ENCODE data around the gene INTS6. TPM values are rescaled to one million over a fixed set of nuclear protein-coding genes. Genes with fewer than 3 reads are reported as not detected.
"Not testable (repeated sequence)": the region's sequence is repeated elsewhere in the genome, so short reads cannot be mapped to it uniquely, and the experiment has no call there.

INTS6 gene
- total RNA-seq, 3 donors from 2014 or later, result 44.7 to 61.0 (median 54.0) TPM

- DNase-seq (no peak), ATAC-seq (no peak)
- Mint-ChIP-seq H3K27me3 (ENCODE audit: low read depth) (no peaks in the 10 kb centered on the region), H3K4me3 (no peak overlapping the region), H3K36me3 (ENCODE audit: insufficient read depth) (peaks cover 2% of the 10 kb centered on the region), H3K4me1 (ENCODE audit: low read depth) (peaks cover 8% of the 10 kb centered on the region), H3K9me3 (no peaks in the 10 kb centered on the region)
Observed at GRCh38 chr13:51440381-51440780, 12.5 kb downstream of the INTS6 start.

GRCh38 chr13:51437550-51438127, 15.2 kb downstream of the INTS6 start:
- ATAC-seq, result no peak
- Mint-ChIP-seq H3K27me3 (ENCODE audit: low read depth) (no peaks in the 10 kb centered on the region), H3K4me3 (no peak overlapping the region), H3K4me1 (ENCODE audit: low read depth) (peaks cover 8% of the 10 kb centered on the region), H3K36me3 (ENCODE audit: insufficient read depth) (peaks cover 2% of the 10 kb centered on the region), H3K9me3 (no peaks in the 10 kb centered on the region)
- DNase-seq, result no peak

- no peak for DNase-seq
- H3K4me3 Mint-ChIP-seq, result no peak overlapping the region
- peaks cover 13% of the 10 kb centered on the region for H3K4me1 Mint-ChIP-seq (ENCODE audit: low read depth)
- no peaks in the 10 kb centered on the region for H3K27me3 Mint-ChIP-seq (ENCODE audit: low read depth)
- no peak for ATAC-seq
- peaks cover 5% of the 10 kb centered on the region for H3K36me3 Mint-ChIP-seq (ENCODE audit: insufficient read depth)
- H3K9me3 Mint-ChIP-seq, result no peaks in the 10 kb centered on the region
Observed at GRCh38 chr13:51435002-51435578, 17.7 kb downstream of the INTS6 start.

DNA sequence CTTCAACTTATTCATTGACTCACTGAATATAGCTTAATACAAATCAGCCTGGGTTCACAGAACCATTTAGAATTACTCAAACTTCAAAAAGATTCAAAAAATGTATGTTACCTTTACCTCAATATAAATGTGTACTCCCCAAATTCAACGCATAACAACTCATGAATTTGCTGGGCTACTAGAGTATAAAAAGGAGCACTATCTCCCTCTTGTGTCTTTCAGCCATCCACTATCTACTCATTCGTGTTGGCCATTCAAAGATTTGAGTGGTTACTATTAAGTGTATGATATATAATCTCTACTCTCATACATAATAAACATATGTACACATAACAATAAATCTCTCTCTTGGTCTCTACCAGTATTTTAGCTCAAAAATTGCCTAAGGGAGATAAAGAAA, 20.3 kb downstream of the INTS6 start:
- DNase-seq, result no peak
- no peaks in the 10 kb centered on the region for H3K27me3 Mint-ChIP-seq (ENCODE audit: low read depth)
- H3K4me1 Mint-ChIP-seq (ENCODE audit: low read depth), result peaks cover 21% of the 10 kb centered on the region
- ATAC-seq, result no peak
- peaks cover 15% of the 10 kb centered on the region for H3K36me3 Mint-ChIP-seq (ENCODE audit: insufficient read depth)
- H3K4me3 Mint-ChIP-seq, result no peak overlapping the region
- no peaks in the 10 kb centered on the region for H3K9me3 Mint-ChIP-seq

- H3K36me3 Mint-ChIP-seq (ENCODE audit: insufficient read depth), result peaks cover 48% of the 10 kb centered on the region
- no peak overlapping the region for H3K4me3 Mint-ChIP-seq
- no peak for ATAC-seq
- peaks cover 65% of the 10 kb centered on the region for H3K4me1 Mint-ChIP-seq (ENCODE audit: low read depth)
- DNase-seq, result no peak
- no peaks in the 10 kb centered on the region for H3K9me3 Mint-ChIP-seq
- no peaks in the 10 kb centered on the region for H3K27me3 Mint-ChIP-seq (ENCODE audit: low read depth)
Observed at GRCh38 chr13:51426982-51427381, 25.9 kb downstream of the INTS6 start.

- no peak for ATAC-seq
- peaks cover 75% of the 10 kb centered on the region for H3K4me1 Mint-ChIP-seq (ENCODE audit: low read depth)
Observed at GRCh38 chr13:51425410-51426042, 27.3 kb downstream of the INTS6 start.

GRCh38 chr13:51423766-51424165, 29.1 kb downstream of the INTS6 start:
- ATAC-seq, result no peak
- H3K27me3 Mint-ChIP-seq (ENCODE audit: low read depth), result no peaks in the 10 kb centered on the region
- H3K9me3 Mint-ChIP-seq, result no peaks in the 10 kb centered on the region
- H3K4me3 Mint-ChIP-seq, result no peak overlapping the region
- H3K4me1 Mint-ChIP-seq (ENCODE audit: low read depth), result peaks cover 81% of the 10 kb centered on the region
- H3K36me3 Mint-ChIP-seq (ENCODE audit: insufficient read depth), result peaks cover 50% of the 10 kb centered on the region
- no peak for DNase-seq

More at GRCh38 chr13:51425410-51426042, 27.3 kb downstream of the INTS6 start:
- H3K36me3 Mint-ChIP-seq (ENCODE audit: insufficient read depth), result peaks cover 50% of the 10 kb centered on the region
- no peak for DNase-seq
- no peak overlapping the region for H3K4me3 Mint-ChIP-seq
- H3K9me3 Mint-ChIP-seq, result no peaks in the 10 kb centered on the region
- no peaks in the 10 kb centered on the region for H3K27me3 Mint-ChIP-seq (ENCODE audit: low read depth)

- Mint-ChIP-seq H3K9me3 (no peaks in the 10 kb centered on the region), H3K4me1 (ENCODE audit: low read depth) (peaks cover 80% of the 10 kb centered on the region), H3K36me3 (ENCODE audit: insufficient read depth) (peaks cover 47% of the 10 kb centered on the region), H3K4me3 (peak overlapping the region; percentile 17), H3K27me3 (ENCODE audit: low read depth) (no peaks in the 10 kb centered on the region)
- DNase-seq (no peak), ATAC-seq (no peak)
Observed at GRCh38 chr13:51422484-51422883, 30.4 kb downstream of the INTS6 start.

- DNase-seq (no peak), ATAC-seq (peak; percentile 53 to 58)
- H3K4me3 Mint-ChIP-seq, result peak overlapping the region; percentile 22
- H3K36me3 Mint-ChIP-seq (ENCODE audit: insufficient read depth), result peaks cover 46% of the 10 kb centered on the region
- H3K4me1 Mint-ChIP-seq (ENCODE audit: low read depth), result peaks cover 77% of the 10 kb centered on the region
- no peaks in the 10 kb centered on the region for H3K27me3 Mint-ChIP-seq (ENCODE audit: low read depth)
- H3K9me3 Mint-ChIP-seq, result peaks cover 2% of the 10 kb centered on the region
Observed at GRCh38 chr13:51420681-51421490, 31.9 kb downstream of the INTS6 start.

DNA sequence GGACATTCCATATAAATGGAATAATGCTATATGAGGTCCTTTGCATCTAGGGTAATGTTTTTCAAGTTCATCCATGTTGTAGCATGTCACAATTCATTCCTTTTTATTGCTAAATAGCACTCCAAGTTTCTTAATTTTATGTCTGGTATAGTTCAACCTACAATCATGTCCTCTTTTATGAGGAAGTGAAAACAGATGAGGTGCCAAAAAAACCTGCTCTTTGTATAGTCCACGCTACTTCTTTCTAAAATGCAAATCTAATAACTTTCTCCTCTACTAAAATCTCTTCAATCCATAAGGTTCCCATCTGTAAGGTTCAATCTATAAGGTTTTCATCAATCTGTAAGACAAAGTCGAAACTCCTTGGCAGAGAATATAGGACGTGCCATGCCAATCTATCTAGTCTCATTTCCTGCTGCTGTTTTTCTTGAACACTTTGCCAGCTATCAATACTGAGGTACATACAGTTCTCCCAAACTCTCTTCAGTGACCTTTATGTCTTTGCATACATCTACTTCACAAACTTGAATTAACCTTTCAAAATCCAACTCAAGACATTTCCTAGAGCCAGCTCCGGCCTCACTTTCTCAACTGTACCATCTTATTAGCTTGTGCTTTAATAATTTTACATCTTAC, 33.7 kb downstream of the INTS6 start:
- H3K4me1 Mint-ChIP-seq (ENCODE audit: low read depth), result peaks cover 75% of the 10 kb centered on the region
- DNase-seq, result no peak
- peaks cover 8% of the 10 kb centered on the region for H3K9me3 Mint-ChIP-seq
- no peak for ATAC-seq
- H3K27me3 Mint-ChIP-seq (ENCODE audit: low read depth), result no peaks in the 10 kb centered on the region
- H3K36me3 Mint-ChIP-seq (ENCODE audit: insufficient read depth), result peaks cover 51% of the 10 kb centered on the region
- H3K4me3 Mint-ChIP-seq, result no peak overlapping the region

- Mint-ChIP-seq H3K4me1 (ENCODE audit: low read depth) (peaks cover 75% of the 10 kb centered on the region), H3K9me3 (peaks cover 8% of the 10 kb centered on the region), H3K4me3 (no peak overlapping the region), H3K27me3 (ENCODE audit: low read depth) (no peaks in the 10 kb centered on the region), H3K36me3 (ENCODE audit: insufficient read depth) (peaks cover 54% of the 10 kb centered on the region)
- DNase-seq (no peak), ATAC-seq (no peak)
Observed at GRCh38 chr13:51417716-51418115, 35.1 kb downstream of the INTS6 start.

- H3K4me3 Mint-ChIP-seq, result peak overlapping the region; percentile 55
- H3K4me1 Mint-ChIP-seq (ENCODE audit: low read depth), result peaks cover 65% of the 10 kb centered on the region
- ATAC-seq (peak; percentile 90 to 94), DNase-seq (no peak)
- peaks cover 49% of the 10 kb centered on the region for H3K36me3 Mint-ChIP-seq (ENCODE audit: insufficient read depth)
- no peaks in the 10 kb centered on the region for H3K27me3 Mint-ChIP-seq (ENCODE audit: low read depth)
- H3K9me3 Mint-ChIP-seq, result peaks cover 8% of the 10 kb centered on the region
Observed at GRCh38 chr13:51416107-51416506, 36.7 kb downstream of the INTS6 start.

GRCh38 chr13:51415339-51415738, 37.5 kb downstream of the INTS6 start:
- Mint-ChIP-seq H3K36me3 (ENCODE audit: insufficient read depth) (peaks cover 50% of the 10 kb centered on the region), H3K4me1 (ENCODE audit: low read depth) (peaks cover 59% of the 10 kb centered on the region)
- not testable (repeated sequence) for ATAC-seq; H3K4me3 Mint-ChIP-seq; H3K9me3 Mint-ChIP-seq; DNase-seq; H3K27me3 Mint-ChIP-seq (ENCODE audit: low read depth)

DNA sequence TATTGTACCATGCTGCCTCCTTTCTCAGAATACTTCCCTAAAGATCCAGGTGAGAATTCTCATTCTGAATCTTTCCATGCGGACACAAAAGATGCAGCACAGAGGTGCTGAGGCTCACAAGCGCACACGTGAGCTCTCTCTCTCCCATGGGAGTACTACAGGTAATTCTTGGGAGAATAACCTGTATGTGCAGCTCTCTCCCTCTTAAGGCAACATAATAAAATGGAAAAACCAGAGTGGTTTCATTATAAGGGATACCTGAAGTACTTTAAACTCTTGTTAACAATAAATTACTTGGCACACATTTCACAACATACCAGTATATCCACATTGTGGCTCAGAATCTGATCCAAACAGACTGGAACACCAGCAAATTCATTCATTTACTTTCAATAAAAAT, 40.4 kb downstream of the INTS6 start:
- H3K27me3 Mint-ChIP-seq (ENCODE audit: low read depth), result no peaks in the 10 kb centered on the region
- H3K9me3 Mint-ChIP-seq, result peaks cover 8% of the 10 kb centered on the region
- peaks cover 44% of the 10 kb centered on the region for H3K4me1 Mint-ChIP-seq (ENCODE audit: low read depth)
- no peak overlapping the region for H3K4me3 Mint-ChIP-seq
- peaks cover 40% of the 10 kb centered on the region for H3K36me3 Mint-ChIP-seq (ENCODE audit: insufficient read depth)
- no peak for ATAC-seq
- no peak for DNase-seq
